Raji (cell line): ENCODE results near the gene USP16.

Source experiments
- POLR2A ChIP-seq: IDR thresholded peaks from 2 replicates; pipeline ENCODE4 v1.6.1; 2011; ENCODE audit warnings: low read depth, low read length, control low read depth; ENCODE audit not compliant: insufficient read depth

USP16 gene

DNA sequence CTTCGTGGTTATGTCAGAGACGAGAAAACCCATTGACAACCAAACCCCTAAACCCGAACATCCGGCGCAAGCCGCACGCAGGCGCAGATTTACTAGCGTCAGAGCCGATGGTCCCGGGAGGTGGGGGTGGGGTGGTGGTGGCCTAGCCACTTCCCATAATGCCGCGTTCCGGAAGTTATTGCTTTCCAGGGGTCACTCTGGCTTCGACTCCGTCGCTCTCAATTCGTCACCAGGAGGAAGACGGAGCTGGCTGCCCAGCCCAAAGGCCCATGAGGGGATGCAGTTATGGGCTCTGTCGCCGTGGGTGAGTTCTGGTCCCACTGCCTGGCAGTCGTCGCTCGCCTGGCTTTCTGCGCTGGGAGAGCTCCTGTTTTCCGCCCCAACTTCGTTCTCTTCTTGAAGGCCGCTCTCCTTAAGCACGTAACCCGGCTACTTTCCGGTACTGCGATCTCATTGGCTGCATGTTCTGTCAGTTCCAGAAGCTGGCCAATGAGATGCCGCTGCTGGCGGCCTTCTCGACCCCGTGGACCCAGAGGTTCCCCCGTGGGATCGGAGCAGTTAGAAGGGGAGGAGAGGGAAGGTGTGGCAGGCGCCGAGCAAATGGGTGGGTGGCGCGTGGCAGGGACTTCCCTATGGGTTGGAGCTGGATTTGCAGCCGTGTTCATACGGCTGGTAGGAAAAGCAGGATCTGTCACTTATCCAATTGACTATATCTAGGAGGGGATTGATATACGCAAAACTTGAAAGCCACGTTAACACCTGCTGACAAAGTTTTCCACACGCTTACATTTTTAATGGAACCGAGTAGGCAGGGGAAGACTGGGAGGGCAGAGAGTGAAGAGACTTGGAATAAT lies at the start of gene USP16:
Gene USP16 (plus strand): TSS at position 195 of the 854 bp plus-strand sequence. CDS start 3,246 bp downstream, outside the sequence.
- peak; percentile 83 for TF ChIP-seq POLR2A

DNA sequence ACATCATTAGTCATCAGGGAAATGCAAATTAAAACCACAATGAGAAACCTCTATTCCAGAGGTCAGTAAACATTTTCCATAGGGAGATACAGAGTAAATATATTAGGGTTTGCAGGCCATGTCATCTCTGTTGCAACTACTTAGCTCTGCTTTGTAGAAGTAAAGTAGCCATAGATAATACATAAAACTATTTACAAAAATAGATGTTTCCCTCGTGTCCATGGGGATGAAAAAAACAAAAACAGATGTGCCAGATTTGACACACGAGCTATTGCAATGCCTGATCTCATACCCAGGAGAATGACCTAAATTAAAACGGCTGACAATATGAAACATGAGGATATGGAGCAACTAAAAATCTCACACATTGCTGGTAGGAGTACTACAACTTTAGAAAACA lies 49.1 kb upstream of the USP16 start:
- no peak for TF ChIP-seq POLR2A

DNA sequence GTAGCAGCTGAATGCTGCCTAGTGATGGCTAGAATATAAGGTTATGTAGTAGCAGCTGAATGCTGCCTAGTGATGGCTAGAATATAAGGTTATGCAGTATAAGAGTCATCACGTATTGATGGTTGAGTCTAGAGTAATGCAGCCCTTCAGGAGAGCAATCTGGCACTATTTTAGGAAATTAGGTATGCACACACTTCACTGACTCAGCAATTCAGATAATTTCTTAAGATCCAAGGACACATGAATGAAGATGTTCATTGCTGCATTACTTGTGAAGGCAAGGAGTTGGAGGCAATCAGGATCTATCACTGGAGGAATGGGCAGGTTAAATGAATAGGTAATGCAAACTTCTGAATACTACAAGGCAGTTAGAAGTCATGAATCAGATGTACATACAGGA lies 45.4 kb upstream of the USP16 start:
- no peak for TF ChIP-seq POLR2A

DNA sequence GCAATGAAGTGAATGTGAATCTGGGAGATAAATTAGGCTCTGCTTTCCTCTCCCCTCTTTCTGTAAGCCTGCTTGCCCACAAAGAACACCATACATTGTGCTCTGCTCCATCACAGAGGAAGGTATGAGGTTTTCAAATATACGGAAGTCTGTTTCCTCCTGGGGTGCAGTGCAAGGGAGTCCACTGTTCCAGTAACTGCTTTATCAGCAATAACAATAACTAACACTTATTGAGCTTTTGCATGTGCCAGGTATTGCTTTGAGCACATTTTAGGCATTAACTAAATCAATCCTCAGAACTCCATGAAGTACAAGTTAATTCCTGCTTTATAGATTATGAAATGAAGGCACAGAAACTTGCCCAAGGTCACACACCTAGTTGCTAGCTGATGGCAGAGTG lies 41.8 kb upstream of the USP16 start:
- TF ChIP-seq POLR2A, result no peak

DNA sequence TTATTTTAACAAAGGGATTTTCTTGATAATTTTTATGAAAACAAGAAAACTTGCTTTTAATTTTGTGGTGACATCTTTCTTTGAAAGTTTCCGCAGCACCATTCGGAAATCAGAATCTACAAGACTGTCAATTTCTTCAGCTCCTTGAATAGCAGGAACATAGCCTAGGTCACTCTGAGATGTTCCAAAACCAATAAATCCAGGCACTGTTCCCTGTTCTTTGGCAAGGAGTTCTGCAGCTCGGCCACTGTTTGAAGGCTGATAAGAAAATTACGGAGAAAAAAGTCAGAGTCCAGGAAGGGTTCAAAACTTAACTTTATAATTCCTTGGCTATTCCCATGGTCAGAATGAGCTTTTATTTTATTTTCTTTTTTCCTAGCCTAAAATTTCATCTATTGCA lies 37.8 kb upstream of the USP16 start:
- no peak for TF ChIP-seq POLR2A

DNA sequence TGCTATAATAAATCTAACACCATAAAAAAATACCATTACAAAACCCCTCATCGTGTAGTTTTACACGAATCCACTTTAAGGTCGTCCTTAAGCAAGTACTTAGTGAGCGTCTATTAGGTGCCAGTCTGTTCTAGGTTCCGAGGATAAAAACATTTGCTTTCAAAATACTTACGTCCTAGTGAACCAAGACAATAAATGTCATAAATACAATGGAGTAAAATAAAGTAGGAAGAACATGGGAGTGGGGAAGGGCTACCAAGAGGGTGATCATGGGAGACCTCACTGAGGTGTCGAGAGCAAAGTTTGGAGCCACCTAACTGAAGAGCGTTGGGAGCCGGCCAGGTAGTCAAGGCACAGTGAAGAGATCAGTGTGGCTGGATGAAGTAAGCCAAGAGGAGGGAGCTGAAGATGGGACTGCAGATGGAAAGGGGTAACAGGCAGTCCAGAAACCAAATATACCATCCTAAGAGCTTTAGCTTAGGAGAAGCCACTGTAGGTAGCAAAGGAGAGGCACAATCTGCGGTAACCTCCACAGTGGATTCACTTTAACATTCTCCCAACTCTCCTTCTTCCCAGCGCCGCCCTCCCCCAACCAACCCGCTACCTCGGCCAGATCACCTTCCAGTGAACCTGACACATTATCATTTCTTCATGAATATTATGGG lies 32.5 kb upstream of the USP16 start:
- no peak for TF ChIP-seq POLR2A

DNA sequence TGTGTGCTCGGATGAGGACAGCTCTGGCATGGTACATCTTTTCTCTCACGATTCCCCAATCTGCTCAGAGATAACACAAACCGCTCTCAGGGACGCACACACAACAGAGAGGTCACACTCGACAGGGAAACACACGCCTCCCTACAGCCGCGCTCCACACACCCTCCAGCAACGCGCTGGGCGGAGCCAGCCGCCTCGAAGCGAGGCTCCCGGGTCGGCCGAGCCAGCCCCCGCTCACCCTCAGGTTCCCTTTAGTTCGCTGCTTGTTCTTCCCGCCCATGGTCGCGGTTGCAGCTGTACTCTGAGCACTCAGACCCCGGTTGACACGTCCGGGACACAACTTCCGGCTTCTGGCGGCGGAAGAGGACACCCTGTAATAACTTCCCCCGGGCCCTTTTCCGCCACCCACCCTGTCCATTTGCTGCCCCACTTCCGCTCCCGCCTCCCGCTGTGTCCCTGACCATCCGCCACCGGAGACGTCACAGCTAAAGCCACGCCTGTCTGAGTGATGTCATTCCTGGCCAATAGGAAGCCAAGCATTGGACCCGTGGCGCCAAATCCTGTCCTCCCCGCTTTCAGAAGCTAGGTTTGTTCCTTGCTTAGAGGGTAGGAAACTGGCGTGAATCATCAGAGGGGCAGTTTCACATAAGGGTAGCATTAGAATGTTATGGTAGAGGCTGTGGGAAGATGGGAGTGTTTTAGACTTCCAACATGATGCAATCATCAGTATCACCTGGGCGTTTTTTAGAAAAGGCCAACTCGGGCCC lies 31.8 kb upstream of the USP16 start, which contains the start of gene LTN1:
Gene LTN1 (minus strand): TSS at position 352 of the 767 bp plus-strand sequence. CDS start 72 bp downstream, at position 280.
- TF ChIP-seq POLR2A, result peak; percentile 73

DNA sequence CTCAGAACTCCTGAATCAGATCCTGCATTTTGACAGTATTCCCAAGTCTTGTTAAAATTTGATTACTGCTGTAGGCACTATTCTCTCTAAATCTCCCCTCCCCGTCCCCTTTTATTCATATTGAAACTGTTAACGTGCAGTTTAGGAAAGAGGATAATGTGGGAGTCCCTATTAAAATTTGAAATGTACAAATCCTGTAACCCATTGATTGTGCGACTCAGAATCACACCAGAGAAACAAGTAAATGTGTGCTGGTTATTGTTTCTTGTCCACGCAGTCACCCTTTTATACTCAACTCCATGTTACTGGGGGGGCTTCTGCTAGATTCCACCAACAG lies 31.2 kb upstream of the USP16 start:
- no peak for TF ChIP-seq POLR2A

DNA sequence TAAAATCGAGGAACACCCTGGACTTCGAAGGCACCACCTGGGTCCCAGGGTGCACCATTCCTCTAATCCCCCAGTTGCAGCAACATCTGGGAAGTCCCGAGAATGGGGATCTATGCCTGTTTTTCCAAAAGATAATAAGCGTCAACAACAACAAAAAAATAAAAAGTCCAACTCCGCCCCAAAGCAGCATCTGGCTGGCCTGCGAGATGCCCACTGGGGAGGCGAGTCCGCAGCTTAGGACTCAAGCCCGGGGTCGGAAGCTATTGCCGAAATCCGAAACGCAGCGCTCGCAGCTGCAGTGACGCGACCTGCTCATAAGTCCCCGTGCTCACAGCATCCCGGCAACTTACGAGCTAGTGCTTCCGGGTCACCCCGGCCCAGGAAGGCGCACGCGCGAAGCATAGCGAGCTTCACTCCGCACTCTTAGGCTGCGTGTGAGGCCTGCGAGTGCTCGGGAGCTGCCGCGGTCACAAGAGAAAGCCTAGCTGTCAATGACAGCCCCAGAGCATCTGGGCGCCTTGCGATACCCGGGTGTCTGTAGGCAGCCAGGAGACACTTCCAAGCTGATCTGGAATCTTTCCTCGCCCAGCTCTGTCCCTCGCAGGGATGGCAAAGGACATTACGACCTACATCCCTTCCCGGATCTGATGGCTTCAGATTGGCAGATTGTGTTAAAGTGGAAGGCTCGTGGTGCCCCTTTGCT lies 21.9 kb upstream of the USP16 start:
- peak; percentile 100 for TF ChIP-seq POLR2A

DNA sequence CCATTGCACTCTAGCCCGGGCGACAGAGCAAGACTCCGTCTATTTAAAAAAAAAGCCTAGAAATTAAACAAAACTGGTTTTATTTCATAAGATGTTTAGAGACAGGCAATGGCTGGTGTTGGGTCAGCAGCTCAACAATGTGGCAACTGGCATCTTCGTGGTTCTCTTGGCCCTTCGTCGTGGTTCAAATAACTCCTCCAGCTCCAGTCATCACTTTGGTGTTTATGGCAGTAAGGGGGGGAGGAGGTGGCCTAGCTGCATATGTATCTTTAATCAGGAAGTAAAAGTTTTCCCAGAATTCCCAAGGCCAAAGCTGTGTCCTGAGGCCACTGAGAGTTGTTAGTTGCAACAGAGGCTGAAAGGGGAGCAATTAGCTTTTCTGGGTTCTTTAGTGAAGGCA lies 18.8 kb upstream of the USP16 start:
- no peak for TF ChIP-seq POLR2A

DNA sequence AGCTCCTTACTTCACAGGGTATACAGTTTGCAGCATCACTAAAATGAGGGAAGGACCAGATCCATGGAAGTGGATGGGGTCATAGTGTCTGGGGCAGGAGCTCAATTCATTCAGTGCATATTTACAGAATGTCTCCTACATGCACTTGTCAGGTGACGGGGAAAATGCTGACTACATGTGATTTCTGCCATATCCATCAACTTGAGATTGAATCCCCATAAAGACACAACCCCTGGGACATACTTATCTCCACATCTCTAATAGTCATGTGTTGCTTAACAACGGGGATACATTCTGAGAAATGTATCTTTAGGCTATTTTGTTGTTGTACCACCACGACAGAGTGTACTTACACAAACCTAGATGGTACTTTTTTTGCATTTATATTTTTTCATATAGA lies 17.3 kb upstream of the USP16 start:
- TF ChIP-seq POLR2A, result no peak

DNA sequence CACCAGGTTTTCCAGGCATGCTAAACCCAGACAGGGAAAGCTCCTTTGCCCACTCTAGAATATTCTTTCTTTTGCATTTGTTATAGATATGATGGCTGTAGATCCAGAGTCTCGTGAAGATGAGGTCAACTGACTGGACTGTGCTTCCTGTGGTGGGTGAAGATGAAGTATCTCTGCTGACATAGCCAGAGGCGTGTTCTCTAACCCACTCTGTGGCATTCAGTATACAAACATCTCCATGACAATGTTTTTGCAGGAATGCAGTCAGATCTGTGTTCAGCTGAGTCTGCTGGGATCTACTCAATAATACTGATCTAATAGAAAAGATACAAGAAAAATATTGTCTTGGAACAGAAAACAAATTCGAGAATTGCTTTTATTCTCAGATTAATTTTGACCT lies 16.7 kb upstream of the USP16 start:
- no peak for TF ChIP-seq POLR2A

DNA sequence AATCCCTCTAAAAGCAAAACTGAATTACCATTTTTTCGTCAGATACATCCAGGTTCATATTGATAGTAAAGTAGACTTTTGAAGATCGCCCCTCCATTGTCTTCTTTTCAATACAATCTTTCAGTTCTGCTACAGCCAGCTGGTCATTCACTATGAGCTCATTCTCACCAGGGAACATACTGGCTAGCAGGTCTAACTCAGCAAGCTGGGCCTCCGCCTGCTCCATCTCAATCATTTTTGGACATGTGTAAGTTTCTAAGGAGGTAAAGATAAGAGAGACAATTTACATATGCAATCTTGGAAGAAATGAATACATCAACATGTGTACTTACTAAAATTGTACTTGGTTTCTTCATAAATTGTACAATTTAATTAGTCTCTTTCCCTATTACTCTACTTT lies 16.1 kb upstream of the USP16 start:
- no peak for TF ChIP-seq POLR2A

DNA sequence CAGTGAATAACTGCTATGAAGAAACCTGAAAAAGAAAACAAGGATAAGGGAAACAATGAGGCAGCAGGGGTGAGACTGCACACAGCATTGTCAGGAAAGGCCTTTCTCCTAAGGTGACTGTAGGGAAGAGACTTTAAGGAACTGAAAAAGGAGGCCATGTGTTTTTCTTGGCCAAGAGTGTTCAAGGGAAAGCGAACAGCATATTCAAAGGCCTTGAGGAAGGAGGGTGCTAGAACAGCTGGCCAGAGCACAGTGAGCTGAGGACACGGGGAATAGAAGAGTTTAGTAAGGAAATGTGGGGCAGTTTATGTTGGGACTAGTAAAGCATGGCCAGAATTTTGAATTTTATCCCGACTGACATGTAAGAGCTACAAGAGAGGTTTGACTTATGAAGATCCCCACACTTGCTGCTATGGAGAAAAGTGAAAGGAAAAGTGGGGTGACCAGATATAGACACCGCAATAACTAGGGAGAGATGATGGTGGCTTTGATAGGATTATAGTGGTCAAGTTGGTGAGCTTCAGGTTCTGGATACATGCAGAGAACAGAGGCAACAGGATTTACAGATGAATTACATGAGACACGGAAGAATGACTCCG lies 6.7 kb upstream of the USP16 start:
- no peak for TF ChIP-seq POLR2A

DNA sequence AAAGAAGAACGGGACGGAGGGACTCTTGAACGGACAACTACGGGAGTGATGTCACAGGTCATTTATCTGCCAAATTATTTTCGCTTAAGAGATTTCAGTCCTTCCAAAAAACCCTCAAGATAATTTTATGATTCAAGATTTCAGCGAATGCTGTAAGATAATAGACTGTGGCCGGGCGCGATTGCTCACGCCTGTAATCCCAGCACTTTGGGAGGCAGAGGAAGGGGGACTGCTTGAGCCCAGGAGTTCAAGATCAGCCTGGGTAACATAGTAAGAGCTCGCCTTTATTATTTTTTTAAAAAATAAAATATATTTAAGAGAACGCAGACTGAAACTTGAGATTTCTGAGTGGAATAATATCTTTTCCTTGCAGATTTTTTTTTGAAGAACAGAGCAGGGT lies 5.9 kb upstream of the USP16 start:
- TF ChIP-seq POLR2A, result no peak
